Measurements from ENCODE around the gene IL1RAPL1. TPM values are rescaled to one million over a fixed set of nuclear protein-coding genes. Genes with fewer than 3 reads are reported as not detected.

Gene IL1RAPL1
- total RNA-seq, 4 donors from 2014 or later = 0.16 to 0.46 TPM; not detected in 2

DNA sequence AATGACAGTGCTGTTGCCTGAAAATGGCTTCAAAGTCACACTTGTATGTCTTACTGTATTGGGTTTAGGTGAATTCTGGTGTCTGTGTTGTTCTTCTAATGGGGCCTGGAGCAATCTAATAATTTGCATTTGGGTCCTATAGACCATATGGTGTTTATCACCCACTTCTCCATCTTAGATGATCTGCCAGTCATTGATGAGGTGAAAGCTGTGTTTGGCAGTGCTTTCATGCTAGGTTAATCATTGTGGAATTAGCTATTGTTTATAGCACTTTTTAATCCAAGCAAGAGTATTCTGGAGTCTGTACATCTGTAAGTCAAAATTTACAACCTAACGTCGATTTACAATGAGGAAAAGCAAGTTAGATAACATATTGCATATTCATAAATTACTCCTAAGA lies 1055.9 kb downstream of the IL1RAPL1 start:
- in situ Hi-C loops (cut with MboI; ENCODE audit: low sequenced_read_pairs in 4 of 4) = no loop called here
- H3K27ac ChIP-seq = no peak overlapping the region
- intact Hi-C loops (cut with DNase I; ENCODE audit: low total_unique reads) = no loop called here
- H3K4me1 ChIP-seq = no peaks in the 10 kb centered on the region
- no peaks in the 10 kb centered on the region for H3K27me3 ChIP-seq
- H3K9me3 ChIP-seq = no peaks in the 10 kb centered on the region
- H3K4me3 ChIP-seq = no peak overlapping the region
- no peak for ATAC-seq
- DNase-seq = no peak
- TF ChIP-seq, protein P1, sequence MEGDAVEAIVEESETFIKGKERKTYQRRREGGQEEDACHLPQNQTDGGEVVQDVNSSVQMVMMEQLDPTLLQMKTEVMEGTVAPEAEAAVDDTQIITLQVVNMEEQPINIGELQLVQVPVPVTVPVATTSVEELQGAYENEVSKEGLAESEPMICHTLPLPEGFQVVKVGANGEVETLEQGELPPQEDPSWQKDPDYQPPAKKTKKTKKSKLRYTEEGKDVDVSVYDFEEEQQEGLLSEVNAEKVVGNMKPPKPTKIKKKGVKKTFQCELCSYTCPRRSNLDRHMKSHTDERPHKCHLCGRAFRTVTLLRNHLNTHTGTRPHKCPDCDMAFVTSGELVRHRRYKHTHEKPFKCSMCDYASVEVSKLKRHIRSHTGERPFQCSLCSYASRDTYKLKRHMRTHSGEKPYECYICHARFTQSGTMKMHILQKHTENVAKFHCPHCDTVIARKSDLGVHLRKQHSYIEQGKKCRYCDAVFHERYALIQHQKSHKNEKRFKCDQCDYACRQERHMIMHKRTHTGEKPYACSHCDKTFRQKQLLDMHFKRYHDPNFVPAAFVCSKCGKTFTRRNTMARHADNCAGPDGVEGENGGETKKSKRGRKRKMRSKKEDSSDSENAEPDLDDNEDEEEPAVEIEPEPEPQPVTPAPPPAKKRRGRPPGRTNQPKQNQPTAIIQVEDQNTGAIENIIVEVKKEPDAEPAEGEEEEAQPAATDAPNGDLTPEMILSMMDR (IDR thresholded peaks at IDR 0.05 in 4 of 5, conservative IDR thresholded peaks at IDR 0.05 in 1 of 5) = no peak
- TF ChIP-seq POLR2A (IDR thresholded peaks at IDR 0.05) = no peak
- H3K36me3 ChIP-seq = no peaks in the 10 kb centered on the region

DNA sequence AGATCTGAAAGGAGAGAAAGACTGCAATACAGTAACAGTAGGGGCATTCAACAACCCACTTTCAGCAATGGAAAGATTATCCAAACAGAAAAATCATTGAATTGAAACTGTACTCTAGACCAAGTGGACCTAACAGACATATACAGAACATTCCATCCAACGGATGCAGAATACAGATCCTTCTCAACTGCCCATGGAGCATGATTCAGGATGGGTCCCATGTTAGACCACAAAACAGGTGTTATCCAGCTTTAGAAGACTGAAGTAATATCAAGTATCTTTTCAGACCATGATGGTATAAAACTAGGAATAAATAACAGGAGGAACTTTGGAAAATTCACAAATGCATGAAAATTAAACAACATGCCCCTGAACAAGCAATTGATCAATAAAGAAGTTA lies 1060.9 kb downstream of the IL1RAPL1 start:
- no peaks in the 10 kb centered on the region for H3K9me3 ChIP-seq
- in situ Hi-C loops (cut with MboI; ENCODE audit: low sequenced_read_pairs in 4 of 4) (no loop called here), intact Hi-C loops (cut with DNase I; ENCODE audit: low total_unique reads) (no loop called here)
- ATAC-seq (no peak), DNase-seq (no peak)
- no peaks in the 10 kb centered on the region for H3K27me3 ChIP-seq
- H3K4me3 ChIP-seq = no peak overlapping the region
- no peaks in the 10 kb centered on the region for H3K36me3 ChIP-seq
- TF ChIP-seq, protein P1 (IDR thresholded peaks at IDR 0.05 in 4 of 5, conservative IDR thresholded peaks at IDR 0.05 in 1 of 5) = no peak
- TF ChIP-seq POLR2A (IDR thresholded peaks at IDR 0.05) = no peak
- H3K4me1 ChIP-seq = no peaks in the 10 kb centered on the region
- H3K27ac ChIP-seq = no peak overlapping the region

DNA sequence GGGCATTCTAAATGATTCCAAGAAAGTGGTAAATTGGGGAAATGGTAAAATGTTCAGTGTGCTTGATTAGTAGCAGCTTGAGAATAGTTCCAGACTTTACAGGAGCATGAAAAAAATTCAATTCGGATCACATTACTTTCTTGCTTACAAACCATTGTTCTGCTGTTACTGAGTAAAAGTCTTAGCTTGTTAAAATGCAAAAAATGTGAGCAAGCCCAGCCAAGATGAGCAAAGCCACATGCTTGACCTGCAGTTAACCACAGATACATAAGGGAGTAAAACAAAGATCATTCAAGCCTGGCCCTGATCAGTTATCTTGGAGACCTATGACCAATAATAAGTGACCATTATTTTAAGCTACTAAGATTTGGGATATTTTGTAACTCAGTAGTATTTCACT lies 1065.2 kb downstream of the IL1RAPL1 start:
- Histone ChIP-seq H3K36me3 (no peaks in the 10 kb centered on the region), H3K27ac (no peak overlapping the region), H3K9me3 (no peaks in the 10 kb centered on the region), H3K27me3 (no peaks in the 10 kb centered on the region), H3K4me3 (no peak overlapping the region), H3K4me1 (no peaks in the 10 kb centered on the region)
- no peak for DNase-seq
- intact Hi-C loops (cut with DNase I; ENCODE audit: low total_unique reads) = no loop called here
- ATAC-seq = no peak
- in situ Hi-C loops (cut with MboI; ENCODE audit: low sequenced_read_pairs in 4 of 4) = no loop called here
- TF ChIP-seq, protein P1 (IDR thresholded peaks at IDR 0.05 in 4 of 5, conservative IDR thresholded peaks at IDR 0.05 in 1 of 5) = no peak
- no peak for TF ChIP-seq POLR2A (IDR thresholded peaks at IDR 0.05)

DNA sequence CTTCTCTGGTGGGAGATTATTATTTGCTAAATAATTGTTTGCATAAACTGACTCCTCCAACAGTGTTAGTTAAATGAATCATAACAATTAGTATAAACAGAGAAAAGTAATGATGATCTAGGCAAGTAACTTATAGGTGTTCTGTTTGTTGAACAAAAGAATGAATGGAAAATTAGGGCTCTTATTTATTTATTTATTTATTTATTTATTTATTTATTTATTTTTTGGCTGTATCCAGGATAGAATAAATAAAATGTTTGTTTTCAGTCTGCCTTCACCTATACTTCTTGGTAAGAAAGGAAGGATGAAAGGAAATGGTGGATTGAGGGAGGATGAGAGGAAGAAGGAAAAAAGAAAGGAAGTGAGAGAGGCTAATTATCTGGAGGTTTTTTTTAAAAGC lies 1066.5 kb downstream of the IL1RAPL1 start:
- no peak overlapping the region for H3K27ac ChIP-seq
- H3K9me3 ChIP-seq = no peaks in the 10 kb centered on the region
- DNase-seq (no peak), ATAC-seq (no peak)
- in situ Hi-C loops (cut with MboI; ENCODE audit: low sequenced_read_pairs in 4 of 4) (no loop called here), intact Hi-C loops (cut with DNase I; ENCODE audit: low total_unique reads) (no loop called here)
- no peaks in the 10 kb centered on the region for H3K27me3 ChIP-seq
- TF ChIP-seq POLR2A (IDR thresholded peaks at IDR 0.05) = no peak
- TF ChIP-seq, protein P1 (IDR thresholded peaks at IDR 0.05 in 4 of 5, conservative IDR thresholded peaks at IDR 0.05 in 1 of 5) = no peak
- H3K4me3 ChIP-seq = no peak overlapping the region
- H3K4me1 ChIP-seq = no peaks in the 10 kb centered on the region
- no peaks in the 10 kb centered on the region for H3K36me3 ChIP-seq

DNA sequence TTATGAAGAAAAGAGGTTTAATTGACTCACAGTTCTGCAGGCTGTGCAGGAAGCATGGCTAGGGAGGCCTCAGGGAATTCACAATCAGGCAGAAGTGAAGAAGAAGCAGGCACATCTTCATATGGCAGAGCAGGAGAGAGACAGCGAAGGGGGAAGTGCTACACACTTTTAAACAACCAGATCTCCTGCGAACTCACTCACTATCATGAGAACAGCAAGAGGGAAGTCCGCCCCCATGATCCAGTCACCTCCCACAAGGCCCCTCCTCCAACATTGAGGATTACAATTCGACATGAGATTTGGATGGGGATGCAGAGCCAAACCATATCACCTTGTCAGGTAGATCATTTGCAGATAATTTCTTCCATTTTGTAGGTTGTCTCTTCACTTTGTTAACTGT lies 1072.7 kb downstream of the IL1RAPL1 start:
- Histone ChIP-seq H3K9me3 (no peaks in the 10 kb centered on the region), H3K27ac (no peak overlapping the region), H3K4me3 (no peak overlapping the region), H3K4me1 (no peaks in the 10 kb centered on the region), H3K27me3 (no peaks in the 10 kb centered on the region), H3K36me3 (no peaks in the 10 kb centered on the region)
- TF ChIP-seq, protein P1 (IDR thresholded peaks at IDR 0.05 in 4 of 5, conservative IDR thresholded peaks at IDR 0.05 in 1 of 5) = no peak
- TF ChIP-seq POLR2A (IDR thresholded peaks at IDR 0.05) = no peak
- intact Hi-C loops (cut with DNase I; ENCODE audit: low total_unique reads) (no loop called here), in situ Hi-C loops (cut with MboI; ENCODE audit: low sequenced_read_pairs in 4 of 4) (no loop called here)
- no peak for DNase-seq
- no peak for ATAC-seq

All from gastrocnemius medialis (tissue), 4 donors.